HG03378 (cell line): ENCODE measurements around the gene EGLN2.
"Not testable (repeated sequence)": the region's sequence is repeated elsewhere in the genome, so short reads cannot be mapped to it uniquely, and the experiment has no call there.

Experiments
- ATAC-seq: cut with Tn5 transposase; IDR thresholded peaks from one replicate; pipeline ENCODE4 v1.9.1; 2021; ENCODE audit warnings: mild to moderate bottlenecking, moderate library complexity; ENCODE audit not compliant: unreplicated experiment

Gene EGLN2

DNA sequence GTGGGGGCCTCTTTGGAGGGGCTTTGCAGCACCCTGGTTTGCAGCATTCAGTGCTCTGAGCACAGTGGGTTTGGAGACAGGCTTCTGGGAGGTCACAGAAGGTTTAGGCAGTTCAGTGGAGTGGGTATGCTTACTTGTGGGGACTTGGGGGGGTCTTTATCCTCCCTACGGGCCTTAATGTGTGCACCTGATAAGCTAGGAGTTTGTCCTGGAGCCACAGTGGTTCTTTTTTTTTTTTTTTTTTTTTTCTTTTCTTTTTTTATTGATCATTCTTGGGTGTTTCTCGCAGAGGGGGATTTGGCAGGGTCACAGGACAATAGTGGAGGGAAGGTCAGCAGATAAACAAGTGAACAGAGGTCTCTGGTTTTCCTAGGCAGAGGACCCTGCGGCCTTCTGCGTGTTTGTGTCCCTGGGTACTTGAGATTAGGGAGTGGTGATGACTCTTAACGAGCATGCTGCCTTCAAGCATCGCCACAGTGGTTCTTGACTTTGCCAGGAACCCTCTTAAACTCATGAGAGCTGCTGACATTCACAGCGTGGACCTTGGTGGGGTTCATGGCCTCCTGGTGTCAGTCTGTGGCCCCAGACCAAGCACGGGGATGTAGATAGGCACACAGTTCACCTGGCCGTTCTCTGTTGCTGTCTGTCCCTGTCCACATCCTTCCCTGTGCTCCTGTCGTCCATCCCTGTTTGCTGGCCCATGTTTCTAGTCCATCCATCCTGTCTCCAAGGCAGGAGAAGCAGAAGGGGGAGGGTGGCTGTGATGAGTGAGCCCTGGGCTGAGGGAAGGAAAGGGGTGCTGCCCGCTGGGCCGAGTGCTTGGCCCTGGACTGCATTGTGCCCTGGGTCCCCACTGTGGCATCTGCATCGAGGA is 2.7 kb downstream of the EGLN2 start:
- ATAC-seq: no peak

DNA sequence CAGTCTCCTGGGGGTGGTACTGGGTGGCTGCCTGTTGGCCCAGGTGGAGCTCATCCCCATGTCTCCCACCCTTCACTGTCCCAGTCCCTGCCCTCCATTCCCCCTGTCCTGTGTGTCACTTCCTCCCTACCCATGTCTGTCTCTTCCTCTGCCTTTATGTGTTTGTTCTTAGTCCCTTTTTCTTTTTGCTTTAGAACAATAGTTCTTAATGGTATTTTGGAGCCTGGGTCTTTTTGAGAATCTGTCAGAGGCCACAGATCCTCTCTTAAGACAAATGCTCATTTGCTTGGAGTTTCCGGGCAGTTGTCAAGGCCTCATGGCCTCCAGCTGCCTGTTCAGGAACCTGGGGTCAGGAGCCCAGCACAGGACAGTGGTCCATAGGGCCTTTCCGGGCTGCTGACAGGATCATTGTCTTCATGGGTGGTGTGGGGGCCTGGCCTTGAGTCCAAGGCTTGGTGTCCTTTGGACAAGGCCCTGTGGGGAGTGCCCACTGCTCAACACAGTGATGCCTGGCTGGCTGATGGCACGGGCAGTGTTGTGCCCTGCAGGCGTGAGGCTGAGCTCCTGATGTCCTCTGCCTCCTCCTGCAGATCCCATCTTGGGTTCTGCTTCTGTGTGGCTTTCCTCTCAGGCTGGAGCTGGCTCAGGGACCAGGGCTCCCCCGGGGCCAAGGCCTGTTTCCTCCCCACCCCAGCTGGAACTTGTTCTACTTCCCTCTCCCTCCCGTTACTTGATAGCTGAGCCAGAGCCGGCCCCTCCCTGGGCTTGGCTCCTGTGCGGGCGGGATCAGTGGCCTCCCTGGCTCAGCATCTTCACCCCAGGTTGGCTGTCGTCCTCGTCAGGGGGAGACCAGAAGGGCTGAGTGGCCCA is 3.5 kb downstream of the EGLN2 start:
- no peak for ATAC-seq

DNA sequence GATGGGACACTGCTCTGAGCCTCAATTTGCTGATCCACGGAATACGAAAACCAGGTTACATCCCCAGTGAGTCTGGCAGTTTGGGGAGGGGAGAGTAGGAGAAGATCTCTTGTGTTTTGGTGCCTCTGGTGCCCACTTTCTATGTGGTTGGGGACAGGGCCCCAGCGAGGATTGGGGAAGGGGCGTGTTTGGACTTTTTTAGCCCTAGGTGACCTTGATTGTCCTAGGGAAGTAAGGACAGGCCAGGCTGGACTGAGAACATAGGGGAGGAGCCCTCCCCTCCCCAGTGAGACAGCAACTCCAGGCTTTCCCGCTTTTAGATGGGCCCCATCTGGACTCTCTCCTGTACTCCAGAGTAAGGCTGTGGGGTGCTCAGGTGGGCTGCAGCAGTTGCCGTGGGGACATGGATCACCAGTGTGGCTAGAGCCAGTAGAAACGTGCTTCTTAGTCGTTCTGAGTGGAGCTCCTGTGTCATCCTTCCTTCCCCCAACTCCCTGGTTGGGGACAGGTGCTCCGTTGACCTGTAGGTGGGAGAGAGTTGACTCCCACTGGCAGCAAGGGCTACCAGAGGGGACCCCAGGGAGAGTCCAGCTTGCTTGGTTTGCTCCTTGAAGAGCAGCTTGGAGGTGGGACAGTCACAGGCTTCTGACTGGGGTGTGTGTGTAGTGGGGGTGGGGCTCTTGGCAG is 4.3 kb downstream of the EGLN2 start:
- no peak for ATAC-seq

DNA sequence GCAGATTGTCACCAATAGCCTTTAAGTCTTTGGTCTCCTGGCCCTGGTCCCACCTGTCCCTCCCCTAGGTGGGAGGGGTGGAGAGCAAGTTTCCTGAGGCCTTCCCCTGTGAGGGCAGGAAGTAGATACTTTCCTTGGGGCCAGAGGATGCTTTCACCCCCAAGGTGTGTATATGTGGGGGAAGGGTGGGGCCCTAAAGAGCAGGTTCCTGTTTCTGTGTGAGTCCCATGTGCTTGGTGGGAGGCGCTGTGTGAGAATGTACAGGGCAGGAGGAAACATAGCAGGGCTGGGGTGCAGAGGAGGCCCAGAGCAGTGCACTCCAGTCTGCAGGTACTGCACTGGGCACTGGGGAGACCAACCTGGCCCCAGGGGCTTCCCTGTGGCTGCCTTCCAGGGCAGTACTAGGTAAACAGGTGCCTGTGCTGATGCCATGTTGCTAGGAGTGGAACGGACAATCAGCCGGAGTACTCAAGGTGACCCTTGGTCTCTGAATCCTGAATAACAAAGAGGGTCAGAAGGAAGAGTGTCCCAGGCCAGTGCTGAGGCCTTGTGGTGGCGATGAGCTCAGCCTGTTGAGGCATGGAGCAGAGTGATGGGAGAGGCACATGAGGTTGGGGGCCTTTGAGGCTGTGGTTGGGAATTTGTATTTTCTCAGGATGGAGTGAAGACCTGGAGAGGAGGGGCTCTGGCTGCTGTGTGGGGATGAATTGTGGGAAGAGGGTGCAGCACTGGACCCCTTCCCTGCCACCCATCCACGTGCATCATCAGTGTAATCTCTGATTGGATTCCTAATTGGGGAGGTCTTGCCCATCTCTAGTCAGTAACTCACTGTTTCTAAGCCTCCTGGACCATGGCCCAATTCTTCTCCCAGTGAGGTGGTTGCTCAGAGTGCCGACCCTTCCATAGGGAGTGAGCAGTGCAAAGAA is 5.1 kb downstream of the EGLN2 start:
- no peak for ATAC-seq

DNA sequence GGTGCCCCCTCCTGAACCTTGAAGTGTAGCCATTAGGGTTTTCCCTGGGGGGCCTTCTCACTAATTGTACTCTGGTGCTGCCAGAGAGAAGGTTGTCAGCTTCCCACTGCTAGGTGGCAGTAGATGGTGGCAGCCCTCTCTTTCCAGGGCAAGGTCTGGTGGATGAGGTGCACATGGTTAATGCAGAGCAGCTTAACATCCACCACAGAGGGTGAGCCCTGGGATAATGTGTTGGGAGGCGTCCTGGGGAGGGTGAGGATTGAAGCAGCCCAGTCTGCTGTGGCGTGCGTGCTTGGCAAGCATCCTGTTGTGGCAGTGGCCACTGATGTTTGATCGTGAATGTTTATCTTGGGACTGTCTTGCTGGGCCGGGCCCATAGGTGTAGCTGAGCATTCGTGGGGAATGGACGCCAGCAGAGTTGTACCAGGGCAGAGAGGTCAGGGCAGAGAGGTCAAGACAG is 5.8 kb downstream of the EGLN2 start:
- no peak for ATAC-seq

DNA sequence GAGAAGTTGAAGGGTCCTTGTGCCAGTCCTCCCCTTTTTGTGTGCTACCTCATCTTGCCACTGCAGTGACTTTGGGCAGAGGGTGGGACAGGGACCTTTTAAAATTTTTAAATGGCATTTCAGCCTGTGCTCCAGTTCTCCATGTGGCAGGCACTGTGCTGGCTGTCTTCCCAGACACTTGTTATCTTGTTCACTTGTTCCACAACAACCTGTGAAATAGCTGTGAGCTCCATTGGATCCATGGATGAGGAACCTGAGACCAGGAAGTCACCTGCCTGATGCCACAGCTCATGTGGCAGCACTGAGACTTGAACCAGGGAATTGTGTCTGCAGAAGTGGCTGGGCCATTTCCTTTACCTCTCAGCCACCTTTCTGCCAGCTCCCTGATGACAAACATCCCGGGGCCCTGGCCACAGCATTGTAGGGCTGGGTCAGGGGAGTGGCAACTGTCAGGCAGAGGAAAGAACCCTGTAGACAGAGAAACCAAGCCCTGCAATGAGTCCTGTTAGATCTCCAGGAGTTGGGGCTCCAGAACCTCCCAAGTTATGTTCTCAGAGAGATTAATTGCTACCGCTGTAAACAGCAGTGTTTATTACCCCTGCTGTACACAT is 6.4 kb downstream of the EGLN2 start:
- ATAC-seq: no peak

DNA sequence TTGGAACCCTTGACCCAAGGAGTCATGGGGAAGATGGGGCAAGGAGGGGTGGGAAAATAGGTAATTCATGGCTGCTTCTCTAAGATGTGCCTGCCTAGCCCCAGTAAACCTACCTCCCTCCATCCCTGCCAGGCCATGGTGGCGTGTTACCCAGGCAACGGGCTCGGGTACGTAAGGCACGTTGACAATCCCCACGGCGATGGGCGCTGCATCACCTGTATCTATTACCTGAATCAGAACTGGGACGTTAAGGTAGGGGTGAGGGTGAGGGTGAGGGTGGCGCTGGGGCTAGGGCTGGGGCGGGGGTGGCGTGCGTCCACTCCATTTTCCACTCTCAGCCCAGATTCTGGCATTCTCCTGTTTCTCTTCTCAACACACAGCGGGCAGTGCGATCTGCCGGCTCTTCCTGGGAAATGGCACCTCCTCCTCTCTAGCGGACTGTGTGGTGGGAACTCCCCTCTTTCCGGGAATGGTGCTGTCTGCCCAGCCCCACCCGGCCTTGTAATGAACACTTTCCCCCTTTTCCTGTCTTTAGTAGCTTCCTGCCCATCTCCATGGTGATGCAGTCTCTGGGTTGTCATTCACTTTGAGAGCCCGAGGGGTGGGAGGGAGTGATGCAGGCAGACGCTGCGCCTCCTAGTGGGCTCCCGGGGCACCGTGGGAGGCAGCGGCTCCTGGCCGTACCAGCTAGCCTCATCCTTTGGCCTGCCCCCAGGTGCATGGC is 7.6 kb downstream of the EGLN2 start:
- ATAC-seq: no peak

DNA sequence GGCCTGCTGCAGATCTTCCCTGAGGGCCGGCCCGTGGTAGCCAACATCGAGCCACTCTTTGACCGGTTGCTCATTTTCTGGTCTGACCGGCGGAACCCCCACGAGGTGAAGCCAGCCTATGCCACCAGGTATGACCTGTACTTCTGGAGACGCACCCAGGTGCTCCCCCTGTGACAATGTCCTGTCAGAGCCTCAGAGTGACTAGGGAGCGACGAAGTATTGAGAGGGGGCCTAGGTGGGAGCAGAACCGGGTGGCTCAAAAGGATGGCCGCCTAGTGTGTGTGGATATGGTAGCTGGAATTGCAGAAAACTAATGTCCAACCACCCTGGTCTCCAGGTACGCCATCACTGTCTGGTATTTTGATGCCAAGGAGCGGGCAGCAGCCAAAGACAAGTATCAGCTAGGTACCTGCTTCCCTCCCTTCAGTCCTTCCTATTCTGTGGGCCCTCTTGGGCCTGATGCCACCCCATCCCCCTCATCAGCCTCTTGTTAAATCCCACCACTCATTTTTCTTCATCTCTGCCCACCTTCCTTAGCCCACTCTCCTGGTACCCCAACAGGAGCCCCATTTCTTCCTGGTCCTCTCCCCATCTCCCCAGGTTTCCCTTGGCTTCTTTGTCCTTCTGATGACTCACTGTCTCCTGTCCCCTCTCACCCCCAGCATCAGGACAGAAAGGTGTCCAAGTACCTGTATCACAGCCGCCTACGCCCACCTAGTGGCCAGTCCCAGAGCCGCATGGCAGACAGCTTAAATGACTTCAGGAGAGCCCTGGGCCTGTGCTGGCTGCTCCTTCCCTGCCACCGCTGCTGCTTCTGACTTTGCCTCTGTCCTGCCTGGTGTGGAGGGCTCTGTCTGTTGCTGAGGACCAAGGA is 8.4 kb downstream of the EGLN2 start:
- ATAC-seq: no peak

DNA sequence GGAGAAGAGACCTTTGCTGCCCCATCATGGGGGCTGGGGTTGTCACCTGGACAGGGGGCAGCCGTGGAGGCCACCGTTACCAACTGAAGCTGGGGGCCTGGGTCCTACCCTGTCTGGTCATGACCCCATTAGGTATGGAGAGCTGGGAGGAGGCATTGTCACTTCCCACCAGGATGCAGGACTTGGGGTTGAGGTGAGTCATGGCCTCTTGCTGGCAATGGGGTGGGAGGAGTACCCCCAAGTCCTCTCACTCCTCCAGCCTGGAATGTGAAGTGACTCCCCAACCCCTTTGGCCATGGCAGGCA is 9.0 kb downstream of the EGLN2 start:
- ATAC-seq: no peak

DNA sequence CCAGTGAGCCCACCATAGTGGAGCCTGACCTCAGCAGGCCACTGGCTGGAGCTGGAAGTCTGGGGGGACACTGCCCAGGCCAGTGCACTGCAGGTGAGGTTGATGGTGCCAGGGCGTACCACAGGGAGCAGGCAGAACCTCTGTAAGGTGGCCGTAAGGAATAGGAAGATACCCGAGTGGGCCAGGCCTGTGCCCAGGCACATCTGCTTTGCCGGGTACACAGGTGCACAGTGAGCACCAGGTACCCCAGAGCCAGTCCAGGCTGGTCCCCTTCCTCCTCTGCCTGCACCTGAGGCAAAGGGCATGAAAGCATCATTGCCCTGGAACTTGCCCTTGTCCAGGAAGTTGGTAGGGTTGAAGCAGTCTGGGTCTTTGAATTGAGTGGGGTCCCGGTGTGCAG is 9.5 kb downstream of the EGLN2 start:
- ATAC-seq: no peak

DNA sequence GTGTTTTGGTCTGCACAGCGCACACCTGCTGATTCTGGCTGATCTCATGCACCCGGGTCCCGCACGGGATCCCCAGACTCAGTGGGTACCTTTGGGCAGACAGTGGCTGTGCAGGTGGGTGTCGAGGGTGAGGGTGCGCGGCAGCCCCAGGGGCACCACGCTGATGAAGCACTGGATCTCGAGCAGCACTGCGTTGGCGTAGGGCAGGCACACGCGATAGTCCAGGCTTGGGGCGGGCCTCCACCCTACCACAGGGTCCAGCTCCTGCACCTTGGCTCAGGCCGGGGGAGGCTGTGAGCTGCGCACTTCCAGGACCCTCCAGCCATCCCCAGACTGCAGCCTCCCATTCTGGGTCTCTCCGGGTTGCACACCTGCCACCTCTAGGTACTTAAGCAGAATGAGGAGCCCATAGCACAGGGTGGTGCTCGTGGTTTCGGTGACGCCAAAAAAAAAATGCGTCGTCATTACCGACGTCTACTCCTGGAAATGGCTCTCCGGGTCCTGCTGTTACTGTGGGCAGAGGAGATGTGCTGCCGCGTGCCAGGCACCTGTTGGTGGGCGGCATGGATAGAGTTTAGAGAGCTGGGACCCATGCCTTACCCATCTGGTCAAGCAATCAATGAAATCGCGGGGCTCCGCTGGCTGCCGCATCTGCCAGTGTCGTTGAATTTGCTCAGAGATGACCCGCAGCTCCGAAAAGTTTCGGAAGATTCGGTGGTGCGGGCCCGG is 10.5 kb downstream of the EGLN2 start:
- no peak for ATAC-seq

DNA sequence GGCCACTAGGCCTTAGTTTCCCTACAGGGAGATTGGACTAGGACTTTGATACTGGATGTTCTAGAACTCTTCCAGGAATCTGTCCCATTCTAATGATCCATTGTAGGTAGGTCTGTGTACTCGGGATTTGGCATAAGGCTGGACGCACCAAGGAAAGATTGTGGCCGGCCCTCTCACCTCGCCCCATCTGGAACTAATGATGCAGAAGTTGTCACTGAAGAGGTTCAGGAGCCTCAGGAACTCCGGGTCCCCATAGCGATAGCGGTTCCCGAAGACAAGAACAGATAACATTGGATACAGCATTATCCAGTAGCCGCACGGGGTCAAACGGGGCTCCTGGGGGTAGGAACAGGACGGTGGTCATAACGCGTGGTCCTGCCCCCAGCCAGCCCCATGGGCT is 11.2 kb downstream of the EGLN2 start:
- ATAC-seq: no peak

DNA sequence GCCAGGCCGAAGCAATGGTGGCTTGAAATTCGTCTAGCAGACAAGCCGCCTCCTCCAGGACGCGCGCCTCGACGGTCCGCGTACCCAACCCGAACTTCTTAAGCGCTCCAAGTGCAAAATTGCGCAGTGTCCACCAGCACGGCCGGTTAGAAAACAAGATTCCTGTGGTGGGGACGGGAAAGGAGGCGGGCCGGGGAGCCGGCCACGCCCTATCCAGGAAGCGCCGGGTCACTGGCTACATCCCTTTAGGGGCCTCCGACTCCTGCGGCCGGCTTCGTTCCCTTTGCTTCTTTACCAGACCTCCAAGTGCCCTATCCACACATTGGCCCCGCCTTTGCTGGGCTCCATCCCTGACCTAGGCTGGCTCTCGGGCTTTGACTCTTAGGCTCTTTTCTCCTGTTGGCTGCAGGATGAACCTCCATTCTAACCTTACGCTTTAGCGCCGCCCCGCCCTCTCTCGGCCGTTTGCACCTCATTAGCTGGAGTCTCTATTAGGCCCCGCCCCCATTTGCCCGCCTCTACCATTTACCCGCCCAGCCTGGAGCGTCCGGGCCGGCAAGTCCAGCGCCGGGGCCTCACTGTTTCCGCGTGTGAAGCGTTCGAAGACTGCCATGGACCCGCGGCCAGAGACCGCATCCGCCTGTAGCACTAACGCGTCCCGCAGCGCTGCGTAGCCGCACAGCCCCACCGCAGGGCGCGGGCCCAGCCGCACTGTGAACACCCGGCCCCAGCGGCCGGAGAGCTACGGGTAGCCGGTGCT is 11.8 kb downstream of the EGLN2 start:
- ATAC-seq: not testable (repeated sequence)

DNA sequence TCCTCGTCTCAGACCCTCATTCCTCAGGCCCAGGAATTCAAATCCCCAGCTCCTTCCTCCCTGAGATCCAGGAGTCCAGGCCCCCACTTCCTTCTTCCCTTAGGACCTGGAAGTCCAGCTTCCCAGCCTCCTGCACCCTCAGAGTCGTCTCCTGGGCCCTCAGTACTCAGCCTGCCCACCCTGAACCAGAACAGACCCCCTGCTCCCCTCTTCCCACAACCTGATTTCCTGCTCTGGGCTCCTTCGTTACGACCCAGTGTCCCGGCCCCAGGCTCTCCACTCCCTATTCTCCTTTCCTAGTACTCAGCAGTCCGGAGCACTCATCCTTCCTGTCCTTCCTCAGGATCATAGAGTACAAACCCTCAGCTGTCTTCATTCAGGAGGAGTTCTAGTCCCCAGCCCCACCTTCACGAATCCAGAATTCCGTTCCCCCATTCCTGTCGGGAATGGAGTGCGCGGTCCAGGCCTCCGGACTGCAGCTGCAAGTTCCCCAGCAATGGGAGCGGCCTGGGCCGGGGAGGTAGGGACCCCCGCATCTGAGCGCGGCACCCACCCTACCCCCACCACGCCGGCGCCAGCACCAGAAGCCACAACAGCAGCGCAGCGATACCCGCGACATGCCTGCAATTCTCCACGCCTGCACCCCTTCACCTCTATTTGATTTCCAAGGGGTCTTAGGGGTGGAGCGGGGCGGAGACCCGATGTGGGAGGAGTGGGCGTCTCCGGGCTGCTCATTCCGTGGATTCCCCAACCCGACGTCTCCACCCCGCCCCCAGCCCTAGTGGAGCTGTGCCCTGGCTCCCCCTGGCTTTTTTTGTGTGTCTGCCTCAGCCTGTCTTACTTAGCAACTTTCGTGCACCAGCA is 12.7 kb downstream of the EGLN2 start:
- ATAC-seq: no peak

DNA sequence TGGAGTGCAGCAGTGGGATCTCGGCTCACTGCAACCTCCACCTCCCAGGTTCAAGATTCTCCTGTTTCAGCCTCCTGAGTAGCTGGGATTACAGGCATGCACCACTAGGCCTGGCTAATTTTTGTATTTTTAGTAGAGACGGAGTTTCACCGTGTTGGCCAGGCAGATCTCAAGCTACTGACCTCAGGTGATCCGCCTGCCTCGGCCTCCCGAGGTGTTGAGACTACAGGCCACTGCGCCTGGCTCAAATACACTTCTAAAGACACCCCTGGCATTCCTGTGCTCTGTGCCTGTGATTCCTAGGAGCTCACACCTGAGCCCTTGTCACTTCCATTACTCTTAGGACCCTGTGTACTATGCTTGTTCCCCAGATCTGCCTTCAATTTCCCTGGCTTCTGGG is 13.6 kb downstream of the EGLN2 start:
- not testable (repeated sequence) for ATAC-seq

DNA sequence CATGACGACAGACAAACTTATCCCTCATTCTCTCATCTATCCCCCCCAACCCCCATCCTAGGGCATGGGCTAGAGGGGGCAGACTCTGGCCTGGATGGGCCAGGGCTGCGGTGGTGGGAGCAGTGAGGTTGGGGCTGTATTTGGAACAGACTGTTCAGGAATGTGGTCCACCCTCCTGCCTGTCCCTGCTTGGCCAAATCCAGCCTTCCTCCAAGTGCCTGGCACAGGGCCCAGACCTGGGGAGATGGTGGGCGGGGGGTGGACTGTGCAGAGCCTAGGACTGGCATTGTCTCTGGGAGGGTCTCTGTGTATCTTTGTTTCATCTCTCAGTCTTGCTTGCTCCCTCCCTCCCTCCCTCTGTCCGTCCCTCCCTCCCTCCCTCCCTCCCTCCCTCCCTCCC is 14.2 kb downstream of the EGLN2 start:
- no peak for ATAC-seq
